ENCODE results near the gene C9orf153.
"Not testable (repeated sequence)": the region's sequence is repeated elsewhere in the genome, so short reads cannot be mapped to it uniquely, and the experiment has no call there.

C9orf153 gene

DNA sequence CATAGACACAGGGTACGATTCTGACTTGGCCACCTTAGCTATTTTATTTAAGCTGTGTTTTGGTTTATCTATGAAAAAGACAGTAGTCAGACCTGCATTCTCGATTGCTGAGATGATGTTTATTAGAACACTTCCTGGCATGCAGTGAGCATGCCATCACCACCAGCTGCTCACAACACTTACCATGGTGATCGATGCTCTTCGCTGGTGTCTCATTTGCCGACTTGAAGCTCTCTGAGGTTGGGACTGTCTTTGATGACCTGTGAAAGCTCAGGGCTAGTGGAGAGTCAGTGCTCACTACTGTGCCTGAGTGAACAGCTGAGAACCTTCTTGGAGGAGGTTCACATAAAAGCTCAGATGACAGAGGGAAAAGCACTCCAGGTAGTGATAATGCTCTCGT is 4.4 kb upstream of the C9orf153 start:
- DNase-seq (ENCODE audit: low read depth) = no peak

DNA sequence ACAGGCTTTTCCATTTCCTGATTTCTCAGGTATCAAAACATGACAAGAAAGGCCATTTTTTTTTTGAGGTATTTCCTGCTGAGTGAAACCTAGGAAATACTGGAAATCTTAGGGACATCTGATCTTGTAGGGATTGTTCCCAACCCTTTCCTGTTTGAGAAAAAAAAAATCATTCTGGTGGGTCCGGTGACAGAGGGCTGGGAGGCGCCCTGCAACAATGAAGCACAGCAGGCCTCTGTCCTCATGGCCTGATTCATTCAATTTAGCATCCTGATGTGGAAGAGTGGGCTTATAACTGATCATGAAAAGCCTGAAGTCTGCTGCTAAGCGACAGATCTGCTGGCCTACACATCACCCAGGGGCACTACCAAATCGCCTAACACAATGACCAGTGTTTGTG is 3.0 kb upstream of the C9orf153 start:
- DNase-seq (ENCODE audit: low read depth) = no peak

DNA sequence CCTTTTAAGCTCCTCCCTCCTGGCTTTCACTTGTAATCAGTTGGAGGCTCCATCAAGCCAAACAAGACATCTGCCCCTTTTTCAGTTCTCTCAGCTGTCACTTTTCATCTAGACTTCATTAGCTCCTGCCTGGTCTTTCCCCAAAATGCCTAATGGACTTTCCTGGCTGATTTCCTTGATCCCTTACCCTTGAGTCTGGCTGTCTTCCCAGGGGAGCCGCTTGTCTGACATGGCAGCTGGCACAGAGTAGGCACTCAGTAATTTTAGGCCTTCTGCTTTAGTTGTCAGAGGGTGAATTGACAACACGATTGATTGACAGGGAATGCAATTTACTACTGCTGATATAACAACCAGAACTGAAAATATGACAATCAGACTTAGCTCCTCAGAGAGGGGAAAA is 2.1 kb downstream of the C9orf153 start:
- no peak for DNase-seq (ENCODE audit: low read depth)

DNA sequence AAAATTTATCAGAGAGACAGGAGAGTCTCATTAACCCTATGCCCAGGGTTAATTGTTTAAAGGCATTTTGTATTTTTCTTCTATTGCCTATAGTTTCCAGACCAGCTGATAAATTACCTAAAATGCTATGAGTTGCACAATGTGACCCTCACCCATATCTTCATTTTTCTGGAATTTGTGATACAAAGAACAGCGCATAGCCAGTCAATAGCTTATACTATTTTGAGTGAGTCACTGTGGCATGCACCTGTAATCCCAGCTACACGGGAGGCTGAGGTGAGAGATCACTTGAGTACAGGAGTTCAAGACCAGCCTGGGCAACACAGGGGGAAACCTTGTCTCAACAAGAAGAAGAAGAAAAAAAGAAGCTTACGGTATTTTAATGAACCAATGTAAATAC is 2.8 kb downstream of the C9orf153 start:
- no peak for DNase-seq (ENCODE audit: low read depth)

DNA sequence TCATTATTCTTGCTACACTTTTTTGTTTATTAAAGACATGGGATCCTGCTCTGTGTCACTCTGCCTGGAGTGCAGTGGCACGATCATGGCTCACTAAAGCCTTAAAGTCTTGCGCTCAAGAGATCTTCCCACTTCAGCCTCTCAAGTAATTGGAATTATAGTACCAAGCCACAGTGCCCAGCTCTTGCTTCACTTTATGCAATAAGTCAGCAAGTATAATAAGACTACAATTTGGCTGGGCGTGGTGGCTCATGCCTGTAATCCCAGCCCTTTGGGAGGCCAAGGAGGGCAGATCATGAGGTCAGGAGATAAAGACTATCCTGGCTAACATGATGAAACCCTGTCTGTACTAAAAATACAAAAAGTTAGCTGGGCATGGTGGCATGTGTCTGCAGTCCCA is 5.9 kb downstream of the C9orf153 start:
- no peak for DNase-seq (ENCODE audit: low read depth)

DNA sequence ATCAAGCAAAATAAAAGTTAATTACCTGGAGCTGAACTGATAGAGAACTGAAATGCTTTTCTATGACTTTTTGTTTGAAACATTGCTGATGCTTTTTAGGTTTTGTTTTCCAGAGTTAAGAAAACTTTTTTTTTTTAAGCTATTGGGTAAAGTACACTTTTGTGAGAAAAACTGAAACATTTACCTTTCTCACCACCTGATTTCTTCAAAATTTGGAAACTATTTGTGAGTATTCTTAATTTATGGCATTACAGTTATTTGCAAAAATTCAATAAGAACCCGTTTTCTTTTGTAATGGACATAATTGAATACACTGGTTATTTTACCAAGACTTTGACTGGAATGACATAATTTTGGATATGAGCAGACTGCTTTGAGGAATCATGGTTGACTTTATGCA is 6.6 kb downstream of the C9orf153 start:
- no peak for DNase-seq (ENCODE audit: low read depth)

DNA sequence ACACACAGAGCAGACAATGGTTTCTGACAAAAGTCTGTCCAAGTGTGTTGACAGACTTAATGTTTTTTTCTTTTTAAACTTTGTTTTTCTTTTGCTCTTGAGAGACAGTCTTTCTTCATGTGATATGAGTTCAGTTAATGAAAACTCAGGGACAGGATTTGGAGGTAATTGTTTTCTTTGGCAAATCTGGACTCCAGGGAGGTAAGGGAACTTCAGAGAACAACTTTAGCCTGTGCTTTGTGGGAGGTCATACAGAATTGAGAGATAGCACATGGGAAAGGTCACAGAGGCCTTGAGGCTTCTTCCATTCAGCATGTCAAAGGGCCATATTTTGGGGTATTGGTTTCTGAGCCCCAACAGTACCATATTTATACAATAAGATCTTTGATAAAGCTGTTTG is 9.3 kb downstream of the C9orf153 start:
- no peak for DNase-seq (ENCODE audit: low read depth)

DNA sequence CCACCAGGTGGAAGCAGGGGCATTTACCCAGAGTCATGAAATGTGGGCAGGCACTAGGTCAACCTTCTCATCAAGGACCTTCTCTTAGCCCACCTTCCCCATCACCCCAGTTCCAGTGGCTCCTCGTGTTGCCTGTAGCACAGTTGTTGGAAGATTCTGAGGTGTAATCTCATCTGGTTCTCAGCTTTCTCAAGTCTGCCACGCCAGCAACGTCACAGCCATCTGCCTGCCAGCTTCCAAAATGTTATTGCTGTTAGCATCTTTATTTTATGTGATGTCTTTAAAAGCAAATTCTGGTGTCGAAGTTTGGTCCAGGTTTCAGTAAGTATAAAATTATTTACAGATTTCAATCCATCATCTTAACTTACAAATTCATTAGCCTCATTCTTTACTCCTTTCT is 10.7 kb downstream of the C9orf153 start:
- DNase-seq (ENCODE audit: low read depth) = no peak

DNA sequence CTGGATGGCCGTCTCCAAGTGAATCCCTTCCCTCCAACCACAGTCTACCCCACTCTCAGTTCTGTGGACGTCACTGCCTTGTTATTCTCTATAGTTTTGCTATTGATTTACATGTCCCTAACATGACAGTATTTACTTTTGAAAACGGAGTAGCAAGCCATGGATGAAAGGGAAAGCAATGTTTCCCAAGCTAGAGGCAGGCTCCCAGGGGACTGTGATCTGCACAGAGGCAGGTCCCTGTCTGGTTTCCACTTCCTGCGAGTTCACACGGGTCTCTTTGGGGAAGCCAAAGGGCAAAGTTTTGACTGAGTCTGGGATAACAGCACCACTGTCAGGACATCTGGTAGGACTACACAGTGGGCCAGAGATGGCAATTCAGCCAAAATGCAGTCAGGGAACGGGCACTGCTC is 12.7 kb downstream of the C9orf153 start:
- DNase-seq (ENCODE audit: low read depth) = peak; percentile 6

DNA sequence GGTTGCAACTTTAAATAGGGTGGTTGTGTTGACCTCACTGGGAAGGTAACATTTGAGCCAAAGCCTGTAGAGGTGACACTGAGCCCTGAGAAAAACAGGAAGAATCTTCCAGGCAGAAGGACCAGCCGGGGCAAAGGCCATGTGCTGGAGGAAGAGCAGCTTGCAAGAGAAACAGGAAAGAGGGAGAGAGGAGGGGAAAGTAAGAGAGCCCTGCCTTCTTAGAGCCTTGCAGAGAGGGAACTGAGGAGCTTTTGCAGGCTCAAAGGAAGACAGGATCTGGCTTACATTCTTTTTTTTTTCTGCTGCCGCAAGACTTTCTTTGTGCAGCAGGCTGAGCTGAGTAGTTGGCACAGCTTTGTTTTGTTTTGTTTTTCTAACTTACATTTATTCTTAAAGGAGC is 17.4 kb downstream of the C9orf153 start:
- no peak for DNase-seq (ENCODE audit: low read depth)

DNA sequence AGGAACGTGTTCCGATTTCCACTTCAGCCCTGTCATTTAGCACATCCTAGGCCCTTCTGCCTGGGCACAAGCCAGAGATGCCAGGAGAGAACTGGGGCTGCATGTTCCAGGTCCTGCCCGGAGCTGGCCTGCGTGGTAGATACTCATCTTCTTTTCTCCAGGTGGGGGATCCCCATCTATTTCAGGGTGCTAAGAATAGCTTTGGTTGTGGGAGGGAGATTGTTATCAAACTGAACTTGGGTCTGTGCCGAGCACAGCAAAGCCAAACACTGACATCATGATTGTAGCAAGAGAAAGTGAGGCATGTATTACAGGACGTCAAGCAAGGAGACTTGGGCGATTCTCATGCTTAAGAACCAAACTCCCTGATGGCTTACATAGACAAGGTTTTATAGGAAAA is 18.2 kb downstream of the C9orf153 start:
- DNase-seq (ENCODE audit: low read depth) = no peak

DNA sequence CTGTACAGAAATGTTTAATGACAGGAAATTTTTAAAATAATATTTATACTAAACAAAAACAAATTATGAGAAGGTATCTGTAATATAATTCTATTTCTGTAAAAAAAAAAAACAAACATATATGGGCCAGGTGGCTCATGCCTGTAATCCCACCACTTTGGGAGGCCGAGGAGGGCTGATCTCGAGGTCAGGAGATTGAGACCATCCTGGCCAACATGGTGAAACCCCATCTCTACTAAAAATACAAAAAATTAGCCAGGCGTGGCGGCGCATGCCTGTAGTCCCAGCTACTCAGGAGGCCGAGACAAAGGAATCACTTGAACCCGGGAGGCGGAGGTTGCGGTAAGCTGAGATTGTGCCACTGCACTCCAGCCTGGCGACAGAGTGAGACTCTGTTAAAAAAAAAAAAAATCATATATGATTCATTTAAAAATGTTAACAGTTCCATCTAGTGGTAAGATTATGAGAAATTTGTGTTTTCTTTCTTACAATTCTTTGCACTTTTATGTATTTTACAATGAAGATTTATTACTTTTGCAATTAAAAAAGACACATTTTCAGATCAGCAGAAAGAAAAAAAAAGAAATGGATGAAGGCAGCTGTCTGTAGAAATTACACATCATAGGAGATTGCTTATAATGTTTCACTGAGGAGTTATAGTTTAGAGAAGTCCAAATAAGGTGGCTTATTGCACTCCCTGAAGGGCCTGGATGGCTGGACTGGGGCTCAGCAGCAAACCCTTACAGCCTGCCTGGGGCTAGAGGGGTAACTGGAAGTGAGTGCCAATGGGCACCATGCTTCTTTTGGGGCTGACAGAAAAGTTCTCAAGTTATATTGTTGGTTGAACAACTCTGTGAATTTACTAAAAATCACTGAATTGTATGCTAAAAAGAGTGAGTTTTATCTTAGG is 20.3 kb downstream of the C9orf153 start:
- DNase-seq (ENCODE audit: low read depth) = peak; percentile 3

DNA sequence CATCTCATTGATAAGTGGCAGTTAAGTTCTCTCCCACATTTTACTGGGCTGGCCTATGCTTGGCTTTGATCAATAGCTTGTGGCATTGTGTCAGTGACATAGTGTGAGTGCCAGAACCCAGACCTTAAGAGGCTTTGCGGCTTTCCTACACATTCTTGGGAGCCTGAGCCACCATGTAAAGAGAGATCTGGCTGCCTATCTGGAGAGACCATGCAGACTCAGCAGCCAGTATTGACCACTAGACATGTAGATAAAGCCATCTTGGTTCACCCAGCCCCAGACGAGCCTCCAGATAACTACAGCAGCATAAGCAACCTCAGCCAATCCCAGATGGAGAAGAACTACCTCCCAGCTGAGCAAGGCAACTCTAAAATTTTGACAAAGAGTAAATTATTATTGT is 28.6 kb downstream of the C9orf153 start:
- no peak for DNase-seq (ENCODE audit: low read depth)

DNA sequence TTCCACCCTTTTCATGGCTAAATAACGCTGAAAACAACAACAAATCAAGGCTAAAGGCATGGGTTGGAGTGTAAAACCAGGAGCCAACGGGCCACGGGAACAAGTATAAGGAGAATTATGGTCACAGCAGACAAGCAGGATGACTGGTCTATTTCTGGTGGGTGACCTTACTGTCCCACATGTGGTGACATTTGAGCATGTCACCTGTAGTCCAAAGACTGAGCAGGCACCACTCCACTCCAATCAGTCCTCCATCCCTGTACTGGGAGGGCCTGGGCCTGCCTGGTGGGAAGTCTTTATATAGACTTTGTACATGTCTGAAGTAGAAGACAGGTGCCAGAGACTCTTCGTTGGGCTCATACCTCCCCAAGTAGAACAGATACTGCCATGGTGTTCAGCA is 36.8 kb downstream of the C9orf153 start:
- no peak for DNase-seq (ENCODE audit: low read depth)

DNA sequence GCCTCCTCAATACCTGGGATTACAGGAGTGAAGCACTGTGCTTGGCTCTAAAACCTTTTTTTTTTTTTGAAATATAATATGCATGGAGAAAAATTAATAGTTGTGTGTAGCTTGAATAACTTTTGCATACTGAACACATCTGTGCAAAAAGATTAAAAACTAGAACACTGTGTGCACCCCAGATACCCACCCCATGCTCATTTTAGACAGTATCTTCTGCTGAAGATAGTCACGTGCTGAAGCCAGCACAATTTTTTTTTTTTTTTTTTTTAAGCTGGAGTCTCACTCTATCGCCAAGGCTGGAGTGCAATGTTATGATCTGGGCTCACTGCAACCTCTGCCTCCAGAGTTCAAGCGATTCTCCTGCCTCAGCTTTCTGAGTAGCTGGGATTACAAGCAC is 39.9 kb downstream of the C9orf153 start:
- DNase-seq (ENCODE audit: low read depth) = no peak

DNA sequence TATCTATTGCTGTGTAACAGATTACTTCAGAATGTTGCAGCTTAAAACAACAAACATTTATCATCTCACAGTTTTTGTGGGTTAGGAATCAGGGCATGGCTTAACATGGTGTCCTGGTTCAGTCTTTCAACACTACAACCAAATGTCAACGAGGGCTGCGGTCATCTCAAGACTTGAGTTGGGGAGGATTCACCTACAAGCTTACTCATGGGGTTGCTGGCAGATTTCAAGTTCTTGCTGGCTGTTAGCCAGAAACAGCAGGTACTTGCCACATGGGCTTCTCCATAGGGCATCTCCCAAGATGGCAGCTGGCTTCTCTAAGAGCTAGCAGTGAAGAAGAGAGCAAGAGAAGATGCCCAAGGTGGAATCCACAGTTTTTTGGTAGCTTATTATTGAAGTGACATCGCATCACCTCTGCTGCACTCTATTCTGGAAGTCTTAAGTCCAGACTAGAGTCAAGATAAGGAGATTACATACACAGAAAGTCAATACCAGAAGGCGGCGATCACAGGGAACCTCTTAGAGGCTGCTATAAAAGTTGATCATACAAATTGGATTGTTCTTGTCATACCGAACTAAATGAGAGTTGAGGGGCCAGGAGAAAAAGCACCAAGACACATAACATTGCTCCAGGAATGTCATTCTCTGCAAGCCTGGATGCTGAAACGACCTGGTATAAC is 42.2 kb downstream of the C9orf153 start:
- no peak for DNase-seq (ENCODE audit: low read depth)

DNA sequence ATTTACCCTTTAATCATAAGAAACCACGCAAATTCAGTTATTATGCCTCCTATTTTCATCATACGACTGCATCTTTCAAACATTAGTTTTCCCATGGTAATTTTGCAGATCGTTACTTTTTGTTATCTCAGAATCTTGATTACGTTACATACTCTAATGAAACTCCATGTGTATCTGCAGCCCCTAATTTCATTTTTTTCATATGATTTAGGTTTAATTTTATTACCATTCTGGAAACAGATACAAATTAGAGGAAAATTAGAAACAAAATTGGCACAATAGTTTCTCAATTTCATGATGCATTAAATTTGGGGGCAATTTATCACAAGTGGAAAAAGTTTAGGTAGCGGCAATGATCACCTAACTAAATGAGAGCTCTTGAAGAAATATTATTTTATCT is 52.3 kb downstream of the C9orf153 start:
- DNase-seq (ENCODE audit: low read depth) = no peak

DNA sequence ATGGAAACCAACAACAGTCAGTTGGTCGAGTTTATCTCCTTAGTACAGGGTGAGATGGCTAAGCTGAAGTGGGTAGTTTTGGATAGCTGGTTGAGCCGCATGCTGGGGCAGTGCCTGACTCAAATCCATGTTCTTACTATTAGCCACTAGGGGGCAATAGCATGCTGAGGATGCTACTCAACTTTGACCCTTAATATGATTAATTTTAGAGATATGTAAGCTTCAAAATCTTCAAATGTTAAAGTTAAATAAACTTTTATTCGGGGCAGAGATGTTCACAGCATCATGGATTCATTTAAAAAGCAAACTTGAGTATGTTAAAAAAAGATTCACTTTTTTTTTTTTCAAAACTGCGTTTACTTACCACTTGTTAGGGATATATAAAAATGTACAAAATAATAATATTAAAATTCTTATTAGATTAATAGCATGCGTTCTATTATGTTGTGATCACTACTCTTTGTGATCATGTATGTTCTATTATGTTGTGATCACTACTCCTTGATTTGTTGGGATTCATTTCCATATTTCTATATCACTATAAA is 57.0 kb downstream of the C9orf153 start:
- peak; percentile 38 for DNase-seq (ENCODE audit: low read depth)

DNA sequence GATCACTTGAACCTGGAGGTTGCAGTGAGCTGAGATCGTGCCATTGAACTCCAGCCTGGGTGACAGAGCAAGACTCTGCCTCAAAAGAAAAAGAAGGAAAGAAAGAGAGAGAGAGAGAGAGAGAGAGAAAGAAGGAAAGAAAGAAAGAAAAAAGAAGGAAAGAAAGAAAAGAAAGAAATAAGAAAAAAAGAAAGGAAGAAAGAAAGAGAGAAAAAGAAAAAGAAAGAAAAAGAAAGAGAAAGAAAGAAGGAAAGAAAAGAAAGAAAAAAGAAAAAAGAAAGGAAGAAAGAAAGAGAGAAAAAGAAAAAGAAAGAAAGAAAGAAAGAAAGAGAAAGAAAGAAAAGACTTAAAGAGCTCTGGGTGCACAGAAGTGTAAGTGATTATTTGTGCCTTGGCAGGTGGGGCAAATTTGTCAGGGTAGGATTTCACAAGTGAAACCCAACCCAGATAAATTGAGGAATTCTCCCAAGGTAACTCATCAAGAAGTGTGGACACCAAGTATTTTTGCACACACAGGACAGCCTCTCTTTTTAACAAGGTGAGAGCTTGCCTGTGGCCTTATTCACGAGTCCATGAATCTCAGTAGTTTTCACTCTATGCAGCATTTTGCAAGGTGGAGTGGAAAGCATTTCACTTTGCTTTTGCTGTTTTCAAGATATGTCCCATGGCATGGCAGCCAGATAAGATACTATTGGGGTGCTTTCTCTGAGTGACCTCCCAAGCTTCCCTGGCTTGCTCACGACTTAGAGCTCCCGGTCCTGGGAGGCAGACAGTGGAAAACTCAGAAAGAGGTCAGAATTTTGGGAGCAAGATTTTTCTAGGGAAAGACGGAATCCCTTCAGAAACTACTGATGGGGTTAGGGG is 57.8 kb downstream of the C9orf153 start:
- no peak for DNase-seq (ENCODE audit: low read depth)

DNA sequence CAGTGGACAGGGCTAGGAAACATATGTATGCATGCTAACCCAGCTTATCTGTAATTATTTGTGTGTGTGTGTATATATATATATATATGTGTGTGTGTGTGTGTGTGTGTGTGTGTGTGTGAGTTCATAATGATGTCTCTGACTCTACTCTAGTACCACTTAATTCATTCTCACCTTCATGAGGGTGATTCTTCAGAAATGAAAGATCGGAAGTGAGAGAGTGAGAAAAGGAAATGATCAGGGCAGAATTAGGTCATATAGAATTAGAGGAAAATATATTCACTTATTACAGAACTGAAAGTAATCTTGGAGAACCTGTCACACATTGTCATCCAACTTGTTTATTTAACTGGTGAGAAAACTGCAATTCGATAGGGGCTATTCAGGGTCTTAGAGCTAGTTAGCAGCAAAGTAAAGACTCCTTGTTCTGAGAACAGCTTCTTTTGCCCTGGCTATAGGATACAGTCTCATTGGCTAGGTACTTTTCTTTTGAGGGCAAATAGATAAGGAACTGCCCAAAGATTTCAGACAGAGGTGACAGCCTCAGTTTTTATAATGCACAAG is 58.8 kb downstream of the C9orf153 start:
- no peak for DNase-seq (ENCODE audit: low read depth)

DNA sequence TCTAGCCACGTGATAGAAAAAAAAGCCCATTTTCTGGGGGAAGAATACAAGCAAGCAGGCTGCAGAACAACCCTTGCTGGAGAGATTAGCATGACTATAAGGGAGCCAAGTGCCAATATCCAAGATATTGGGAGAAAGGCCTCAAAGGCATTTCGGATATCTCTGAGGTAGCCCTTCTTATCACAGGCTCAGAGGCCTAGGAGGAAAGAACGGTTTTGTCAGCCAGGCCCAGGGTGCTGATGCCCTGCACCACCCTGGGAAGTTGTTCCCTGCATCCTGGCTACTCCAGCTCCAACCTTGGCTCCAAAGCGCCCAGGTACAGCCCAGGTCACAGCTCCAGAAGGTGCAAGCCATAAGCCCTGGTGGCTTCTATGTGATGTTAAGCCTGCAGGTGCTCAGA is 66.4 kb downstream of the C9orf153 start:
- no peak for DNase-seq (ENCODE audit: low read depth)

DNA sequence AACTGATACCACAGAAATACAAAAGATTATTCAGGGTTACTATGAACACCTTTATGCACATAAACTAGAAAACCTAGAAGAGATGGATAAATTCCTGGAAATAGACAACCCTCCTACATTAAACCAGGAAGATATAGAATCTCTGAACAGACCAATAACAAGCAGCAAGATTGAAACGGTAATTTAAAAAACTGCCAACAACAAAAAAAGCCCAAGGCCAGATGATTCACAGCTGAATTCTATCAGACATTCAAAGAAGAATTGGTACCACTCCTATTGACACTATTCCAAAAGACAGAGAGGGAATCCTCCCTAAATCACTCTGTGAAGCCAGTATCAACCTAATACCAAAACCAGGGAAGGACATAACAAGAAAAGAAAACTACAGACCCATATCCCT is 68.8 kb downstream of the C9orf153 start:
- not testable (repeated sequence) for DNase-seq (ENCODE audit: low read depth)
